PC-3 (cell line): ENCODE data around the gene CDC42BPB. TPM values are rescaled to one million over a fixed set of nuclear protein-coding genes. Genes with fewer than 3 reads are reported as not detected.

Source experiments
- ATAC-seq: fragments of 200-7000 bp; cut with Tn5 transposase; 2 replicates; pipeline ENCODE4 v1.9.1; 2020; ENCODE audit warnings: mild to moderate bottlenecking, moderate library complexity
- BruUV-seq: library from RNA; stranded (reverse); fragments of 400-500 nt; replicated peaks from 2 replicates; lab custom pipeline; 2021; lab: Mats Ljungman, UMichigan
- CTCF ChIA-PET: fragments of 300-600 bp; sonication (Branson Sonifier 250); formaldehyde crosslinking; loops from one replicate; lab custom pipeline; 2022; ENCODE audit warnings: antibody characterized with exemption; lab: Charles Lee
- POLR2A ChIA-PET: fragments of 300-600 bp; sonication (Branson Sonifier 250); formaldehyde crosslinking; loops from one replicate; lab custom pipeline; 2022; ENCODE audit warnings: antibody characterized with exemption; ENCODE audit not compliant: unreplicated experiment; lab: Charles Lee
- DNase-seq: peaks from one replicate; pipeline ENCODE4 v3.0.0-alpha.2; 2015
- H2AFZ ChIP-seq: fragments of 300-600 bp; sonication (generic); 2 replicates; pipeline ENCODE4 v1.6.0; 2016; ENCODE audit warnings: antibody characterized with exemption, low read length
- H3F3A ChIP-seq: fragments of 300-600 bp; sonication (generic); one replicate; pipeline ENCODE4 v1.6.0; 2017; ENCODE audit warnings: antibody characterized with exemption, low read length, control low read depth, mild to moderate bottlenecking; ENCODE audit not compliant: unreplicated experiment
- H3K27ac ChIP-seq: fragments of 300-600 bp; sonication (generic); 2 replicates; pipeline ENCODE4 v1.5.1; 2016; ENCODE audit warnings: mild to moderate bottlenecking, low read length
- H3K27me3 ChIP-seq: fragments of 300-600 bp; sonication (generic); 2 replicates; pipeline ENCODE4 v1.6.1; 2016; ENCODE audit warnings: low read length, mixed read lengths
- H3K36me3 ChIP-seq: fragments of 300-600 bp; sonication (generic); 2 replicates; pipeline ENCODE4 v1.6.1; 2016; ENCODE audit warnings: low read depth, mixed run types, low read length, mixed read lengths
- H3K4me1 ChIP-seq: fragments of 300-600 bp; sonication (generic); 2 replicates; pipeline ENCODE4 v1.5.1; 2016; ENCODE audit warnings: low read length; ENCODE audit not compliant: insufficient read depth
- H3K4me2 ChIP-seq: fragments of 300-600 bp; sonication (generic); 2 replicates; pipeline ENCODE4 v1.6.0; 2016; ENCODE audit warnings: low read length
- H3K4me3 ChIP-seq: fragments of 300-600 bp; sonication (generic); 2 replicates; pipeline ENCODE4 v1.5.1; 2016; ENCODE audit warnings: mild to moderate bottlenecking, low read length, mixed read lengths
- H3K79me2 ChIP-seq: fragments of 300-600 bp; sonication (generic); 2 replicates; pipeline ENCODE4 v1.6.1; 2017; ENCODE audit warnings: low read length, mixed read lengths
- H3K9ac ChIP-seq: fragments of 300-600 bp; sonication (generic); 2 replicates; pipeline ENCODE4 v1.6.0; 2016; ENCODE audit warnings: mild to moderate bottlenecking, low read length
- H3K9me2 ChIP-seq: fragments of 300-600 bp; sonication (generic); replicated peaks from 2 replicates; pipeline ENCODE4 v1.6.1; 2016; ENCODE audit warnings: mixed run types, low read length, mixed read lengths
- H3K9me3 ChIP-seq: fragments of 300-600 bp; sonication (generic); 2 replicates; pipeline ENCODE4 v1.6.1; 2016; ENCODE audit warnings: low read length, mixed read lengths
- H4K20me1 ChIP-seq: fragments of 300-600 bp; sonication (generic); 2 replicates; pipeline ENCODE4 v1.6.1; 2016; ENCODE audit warnings: low read length, mixed read lengths
- EZH2 ChIP-seq: fragments of 300-600 bp; sonication (generic); IDR thresholded peaks from one replicate; pipeline ENCODE4 v1.6.1; 2017; ENCODE audit warnings: antibody characterized with exemption, mild to moderate bottlenecking, low read length; ENCODE audit not compliant: unreplicated experiment
- EZH2phosphoT487 ChIP-seq: fragments of 300-600 bp; sonication (generic); IDR thresholded peaks from 2 replicates; pipeline ENCODE4 v1.6.1; 2018; ENCODE audit warnings: mild to moderate bottlenecking, antibody characterized with exemption, low read length, borderline replicate concordance
- intact Hi-C: fragments of 100-400 bp; cut with micrococcal nuclease; formaldehyde crosslinking; loops from 2 replicates; pipeline ENCODE4 v1.9.0; 2023
- total RNA-seq: library from RNA; depleted of rRNA; stranded (reverse); fragments of >200 nt; gene quantifications from 2 replicates; pipeline ENCODE4 v1.2.3, GENCODE V29; 2014
- TF ChIP-seq, protein P1 (sequence below): fragments of 300-600 bp; sonication (generic); conservative IDR thresholded peaks from 2 replicates; pipeline ENCODE4 v1.5.1; 2017; ENCODE audit warnings: antibody characterized with exemption, low read depth, mild to moderate bottlenecking, low read length

CDC42BPB gene
- total RNA-seq, 1 experiment from 2014 or later, result 73.0 TPM

DNA sequence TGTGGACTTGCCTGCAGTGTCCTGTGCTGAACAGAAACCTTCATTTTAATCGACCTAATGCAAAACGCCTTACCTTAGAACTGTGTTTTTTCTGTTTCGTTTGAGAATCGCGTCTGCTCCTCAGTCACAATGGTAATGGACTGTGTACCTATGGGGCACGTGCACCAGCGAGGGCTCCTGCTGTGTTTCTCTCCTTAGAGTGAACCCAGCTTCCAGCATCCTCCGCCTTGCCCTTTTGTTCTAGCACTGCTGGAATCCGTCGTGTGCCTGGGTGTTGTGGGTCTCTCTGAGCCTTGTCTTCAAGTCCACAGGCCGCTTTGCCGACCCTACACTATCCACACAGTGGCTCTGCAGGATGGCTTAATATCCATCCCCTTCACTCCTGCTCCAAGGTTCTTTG is 131.2 kb downstream of the CDC42BPB start:
- H3K9ac ChIP-seq, result no peak overlapping the region
- no TSS peak for BruUV-seq
- intact Hi-C loops, result no loop called here
- no peak for DNase-seq
- H4K20me1 ChIP-seq, result no peaks in the 10 kb centered on the region
- ATAC-seq, result no peak
- 0 out of 2 replicates have a peak, but pooled peaks cover 2% of the 10 kb centered on the region for H3K4me1 ChIP-seq
- no peak overlapping the region for H3K27ac ChIP-seq
- no peaks in the 10 kb centered on the region for H3F3A ChIP-seq
- H3K27me3 ChIP-seq, result peaks cover 5% of the 10 kb centered on the region
- no peak overlapping the region for H3K4me2 ChIP-seq
- no peaks in the 10 kb centered on the region for H3K79me2 ChIP-seq
- POLR2A ChIA-PET, result no interaction called here
- no peaks in the 10 kb centered on the region for H3K36me3 ChIP-seq
- no peak for TF ChIP-seq EZH2
- TF ChIP-seq EZH2phosphoT487, result no peak
- TF ChIP-seq, protein P1, sequence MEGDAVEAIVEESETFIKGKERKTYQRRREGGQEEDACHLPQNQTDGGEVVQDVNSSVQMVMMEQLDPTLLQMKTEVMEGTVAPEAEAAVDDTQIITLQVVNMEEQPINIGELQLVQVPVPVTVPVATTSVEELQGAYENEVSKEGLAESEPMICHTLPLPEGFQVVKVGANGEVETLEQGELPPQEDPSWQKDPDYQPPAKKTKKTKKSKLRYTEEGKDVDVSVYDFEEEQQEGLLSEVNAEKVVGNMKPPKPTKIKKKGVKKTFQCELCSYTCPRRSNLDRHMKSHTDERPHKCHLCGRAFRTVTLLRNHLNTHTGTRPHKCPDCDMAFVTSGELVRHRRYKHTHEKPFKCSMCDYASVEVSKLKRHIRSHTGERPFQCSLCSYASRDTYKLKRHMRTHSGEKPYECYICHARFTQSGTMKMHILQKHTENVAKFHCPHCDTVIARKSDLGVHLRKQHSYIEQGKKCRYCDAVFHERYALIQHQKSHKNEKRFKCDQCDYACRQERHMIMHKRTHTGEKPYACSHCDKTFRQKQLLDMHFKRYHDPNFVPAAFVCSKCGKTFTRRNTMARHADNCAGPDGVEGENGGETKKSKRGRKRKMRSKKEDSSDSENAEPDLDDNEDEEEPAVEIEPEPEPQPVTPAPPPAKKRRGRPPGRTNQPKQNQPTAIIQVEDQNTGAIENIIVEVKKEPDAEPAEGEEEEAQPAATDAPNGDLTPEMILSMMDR, result no peak
- H3K4me3 ChIP-seq, result no peak overlapping the region
- CTCF ChIA-PET, result no interaction called here
- no peaks in the 10 kb centered on the region for H3K9me3 ChIP-seq
- no peaks in the 10 kb centered on the region for H3K9me2 ChIP-seq
- H2AFZ ChIP-seq, result no peak overlapping the region

DNA sequence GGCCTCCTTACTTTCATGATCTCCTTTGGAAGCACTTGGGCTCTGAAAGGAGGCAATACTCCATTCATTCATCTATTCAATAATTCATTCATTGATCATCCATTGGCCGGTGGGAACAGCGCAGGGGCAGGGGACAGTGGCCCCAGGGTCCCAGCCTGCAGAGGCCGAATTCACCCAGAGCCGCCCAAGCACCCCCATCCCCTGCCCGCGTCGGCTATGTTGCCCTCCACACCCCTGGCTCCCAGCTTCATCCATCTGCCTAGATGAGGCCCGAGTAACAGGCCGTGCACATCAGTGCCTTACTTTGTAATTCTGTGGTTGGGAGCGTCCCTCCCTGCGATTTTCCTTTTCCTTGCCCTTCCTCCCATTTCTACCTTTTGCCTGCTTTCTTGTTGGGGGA is 131.7 kb downstream of the CDC42BPB start:
- H3K27ac ChIP-seq, result no peak overlapping the region
- no TSS peak for BruUV-seq
- no peaks in the 10 kb centered on the region for H3K9me2 ChIP-seq
- ATAC-seq (no peak), DNase-seq (no peak)
- H3K36me3 ChIP-seq, result no peaks in the 10 kb centered on the region
- TF ChIP-seq EZH2phosphoT487, result no peak
- TF ChIP-seq, protein P1, result no peak
- H2AFZ ChIP-seq, result no peak overlapping the region
- no peak overlapping the region for H3K4me3 ChIP-seq
- 0 out of 2 replicates have a peak, but pooled peaks cover under 1% of the 10 kb centered on the region for H3K9me3 ChIP-seq
- no peaks in the 10 kb centered on the region for H3K4me1 ChIP-seq
- H3K4me2 ChIP-seq, result no peak overlapping the region
- H3K27me3 ChIP-seq, result peaks cover 5% of the 10 kb centered on the region
- no peaks in the 10 kb centered on the region for H4K20me1 ChIP-seq
- POLR2A ChIA-PET, result no interaction called here
- H3K79me2 ChIP-seq, result no peaks in the 10 kb centered on the region
- H3F3A ChIP-seq, result no peaks in the 10 kb centered on the region
- H3K9ac ChIP-seq, result no peak overlapping the region
- CTCF ChIA-PET, result no interaction called here
- intact Hi-C loops, result no loop called here

DNA sequence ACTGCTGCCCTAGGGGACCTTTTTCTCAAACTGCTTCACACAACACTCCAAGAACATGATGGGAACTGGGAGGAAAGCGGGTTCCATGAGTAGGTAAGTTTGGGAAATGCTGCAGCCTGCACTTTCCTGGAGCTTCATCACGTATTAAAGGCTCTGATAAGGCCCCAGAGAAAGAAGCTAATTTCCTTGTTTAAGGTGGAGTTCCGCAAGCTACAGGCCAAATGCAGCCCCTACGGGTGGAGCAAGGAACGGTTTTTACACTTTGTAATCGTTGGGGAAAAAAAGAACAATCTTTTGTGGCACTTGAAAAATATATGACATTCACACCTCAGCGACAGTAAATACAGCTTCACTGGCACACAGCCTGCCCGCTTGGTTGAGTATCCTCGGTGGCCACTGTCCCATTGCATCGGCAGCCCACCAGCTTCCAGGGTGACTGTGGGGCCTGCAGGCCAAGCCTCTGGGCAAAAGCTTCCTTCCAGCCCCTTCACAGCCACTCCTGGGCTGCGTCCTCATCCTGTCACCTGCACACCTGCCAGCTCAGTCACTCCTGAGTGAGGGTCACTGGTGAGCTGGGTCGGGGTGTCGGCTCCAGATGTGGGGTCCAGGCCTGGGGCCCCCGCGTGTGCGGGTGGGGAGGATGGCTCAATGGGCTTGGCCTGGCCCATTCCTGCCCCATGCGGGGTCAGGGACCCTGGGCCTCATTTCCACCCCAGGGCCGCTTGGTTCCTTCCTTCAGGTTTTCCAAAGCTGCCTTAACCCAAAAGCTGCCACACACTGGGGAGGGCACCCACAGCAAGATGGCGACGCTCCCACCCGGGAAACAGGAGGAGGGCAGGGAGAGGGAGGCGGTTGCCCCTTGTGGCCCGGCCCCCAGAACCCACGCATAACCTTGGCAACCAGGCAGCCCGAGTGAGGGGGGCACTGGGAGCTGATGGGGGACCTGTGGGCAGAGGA is 132.4 kb downstream of the CDC42BPB start:
- peaks cover 5% of the 10 kb centered on the region for H3K27me3 ChIP-seq
- intact Hi-C loops, result no loop called here
- no peak overlapping the region for H2AFZ ChIP-seq
- no peaks in the 10 kb centered on the region for H3F3A ChIP-seq
- no peaks in the 10 kb centered on the region for H4K20me1 ChIP-seq
- DNase-seq (no peak), ATAC-seq (no peak)
- no peak overlapping the region for H3K4me2 ChIP-seq
- 0 out of 2 replicates have a peak, but pooled peaks cover 5% of the 10 kb centered on the region for H3K9me3 ChIP-seq
- H3K9ac ChIP-seq, result no peak overlapping the region
- BruUV-seq, result no TSS peak
- no peaks in the 10 kb centered on the region for H3K9me2 ChIP-seq
- no peaks in the 10 kb centered on the region for H3K36me3 ChIP-seq
- ChIA-PET POLR2A (no interaction called here), CTCF (no interaction called here)
- no peak overlapping the region for H3K4me3 ChIP-seq
- TF ChIP-seq, protein P1, result 0 out of 2 replicates have a peak, but pooled peaks have one; percentile 9
- TF ChIP-seq EZH2, result no peak
- H3K27ac ChIP-seq, result no peak overlapping the region
- H3K79me2 ChIP-seq, result no peaks in the 10 kb centered on the region
- no peaks in the 10 kb centered on the region for H3K4me1 ChIP-seq
